ENCODE measurements around the gene RBFOX2.

RBFOX2 gene

DNA sequence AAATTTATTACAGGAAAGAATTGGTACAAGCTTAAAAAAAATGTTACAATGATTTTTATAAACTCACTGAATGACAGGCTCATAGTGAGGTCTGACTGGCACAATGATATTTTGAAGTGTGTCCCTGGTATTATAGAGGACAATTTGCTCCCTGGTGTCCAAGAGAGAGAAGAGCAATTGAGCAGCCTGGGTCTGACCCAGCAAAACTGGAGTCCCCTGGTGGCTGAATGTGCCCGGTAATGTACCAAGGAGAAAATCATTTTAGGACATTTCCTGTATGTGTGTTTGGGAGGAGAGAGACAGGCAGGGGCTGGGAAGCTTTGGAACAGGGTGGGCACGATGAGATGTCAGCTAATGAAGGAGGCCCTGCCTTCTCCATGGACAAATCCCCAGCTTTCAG is 185.7 kb downstream of the RBFOX2 start:
- Mint-ChIP-seq H3K27ac (ENCODE audit: low read depth) (no peak overlapping the region), H3K9me3 (no peaks in the 10 kb centered on the region), H3K27me3 (peaks cover 50% of the 10 kb centered on the region), H3K36me3 (ENCODE audit: insufficient read depth) (peaks cover 1% of the 10 kb centered on the region), H3K4me3 (no peak overlapping the region), H3K4me1 (peaks cover 9% of the 10 kb centered on the region)
- DNase-seq (ENCODE audit: low spot score in 2 of 2) (no peak), ATAC-seq (replicated peaks; ENCODE audit: extremely low read depth, poor library complexity, severe bottlenecking) (no peak)

DNA sequence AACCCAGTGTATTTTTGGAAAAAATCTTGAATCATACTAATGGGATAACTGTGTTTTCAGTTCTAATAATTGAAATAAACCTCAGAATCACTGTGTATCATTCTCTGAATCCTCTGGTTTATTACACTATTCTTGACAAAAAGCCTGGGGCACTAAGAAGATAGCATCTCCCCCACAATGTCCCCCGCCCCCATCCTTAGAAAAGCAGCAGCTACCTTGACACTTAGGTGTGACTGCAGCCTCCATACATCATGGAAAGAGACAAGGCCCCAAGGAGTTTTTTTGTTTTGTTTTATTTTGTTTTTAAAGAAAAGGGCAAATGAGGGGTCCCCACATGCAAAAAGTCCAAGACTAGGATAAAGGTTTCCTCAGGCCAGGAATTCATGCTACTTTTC is 186.1 kb downstream of the RBFOX2 start:
- no peak for DNase-seq (ENCODE audit: low spot score in 2 of 2)
- H3K9me3 Mint-ChIP-seq, result no peaks in the 10 kb centered on the region
- peaks cover 1% of the 10 kb centered on the region for H3K36me3 Mint-ChIP-seq (ENCODE audit: insufficient read depth)
- H3K4me1 Mint-ChIP-seq, result peaks cover 9% of the 10 kb centered on the region
- H3K27me3 Mint-ChIP-seq, result peaks cover 54% of the 10 kb centered on the region
- no peak overlapping the region for H3K4me3 Mint-ChIP-seq
- ATAC-seq (replicated peaks; ENCODE audit: extremely low read depth, poor library complexity, severe bottlenecking), result no peak
- H3K27ac Mint-ChIP-seq (ENCODE audit: low read depth), result no peak overlapping the region

DNA sequence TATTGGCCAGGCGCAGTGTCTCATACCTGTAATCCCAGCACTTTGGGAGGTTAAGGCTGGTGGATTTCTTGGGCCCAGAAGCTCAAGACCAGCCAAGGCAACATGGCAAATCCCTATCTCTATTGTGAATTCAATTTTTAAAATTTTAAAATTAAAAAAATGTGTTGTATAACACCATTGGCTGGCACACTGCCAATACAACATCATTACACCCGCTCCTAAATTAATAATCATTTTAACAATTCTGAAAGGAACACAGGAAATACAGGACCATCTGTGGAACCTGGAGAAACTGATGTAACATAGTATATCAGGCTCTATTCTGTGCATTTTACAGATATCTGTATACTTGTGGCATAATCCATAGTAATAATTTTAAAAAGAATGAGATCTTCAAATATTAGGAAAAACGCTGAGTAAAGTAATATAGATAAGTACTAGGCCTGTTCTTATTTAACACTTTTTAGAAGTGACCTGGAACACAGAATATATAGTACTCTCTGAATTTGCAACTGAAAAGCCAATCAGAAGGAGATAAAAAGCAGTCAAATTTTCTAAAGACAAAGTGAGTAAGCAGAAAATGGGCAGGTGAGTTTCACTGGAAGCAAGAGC is 186.6 kb downstream of the RBFOX2 start:
- Mint-ChIP-seq H3K4me1 (peaks cover 9% of the 10 kb centered on the region), H3K27me3 (peaks cover 57% of the 10 kb centered on the region), H3K4me3 (no peak overlapping the region), H3K9me3 (no peaks in the 10 kb centered on the region), H3K27ac (ENCODE audit: low read depth) (no peak overlapping the region), H3K36me3 (ENCODE audit: insufficient read depth) (peaks cover 1% of the 10 kb centered on the region)
- no peak for ATAC-seq (replicated peaks; ENCODE audit: extremely low read depth, poor library complexity, severe bottlenecking)
- DNase-seq (ENCODE audit: low spot score in 2 of 2), result no peak

DNA sequence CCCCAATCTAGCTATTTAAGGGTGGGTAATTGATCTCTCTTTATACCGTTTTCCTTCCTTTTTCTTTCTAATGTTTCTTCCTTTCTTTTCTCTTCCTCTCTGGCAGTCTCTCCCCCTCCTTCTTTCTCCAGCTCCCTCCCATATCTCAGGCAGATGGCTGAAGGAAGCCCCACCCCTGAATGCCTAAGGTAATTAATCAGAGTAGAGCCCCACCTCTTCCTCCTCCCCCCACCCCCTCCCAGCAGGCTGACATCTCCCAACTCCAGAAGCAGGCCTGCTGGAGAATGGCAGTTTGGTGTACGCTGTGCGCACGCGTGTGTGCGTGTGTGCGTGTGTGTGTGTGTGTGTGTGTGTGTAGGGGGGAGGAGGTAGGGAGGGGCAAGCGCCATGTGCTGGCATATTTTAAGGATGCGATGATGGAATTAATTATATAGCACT is 188.3 kb downstream of the RBFOX2 start:
- H3K36me3 Mint-ChIP-seq (ENCODE audit: insufficient read depth), result no peaks in the 10 kb centered on the region
- DNase-seq (ENCODE audit: low spot score in 2 of 2) (no peak), ATAC-seq (replicated peaks; ENCODE audit: extremely low read depth, poor library complexity, severe bottlenecking) (no peak)
- no peaks in the 10 kb centered on the region for H3K9me3 Mint-ChIP-seq
- H3K27ac Mint-ChIP-seq (ENCODE audit: low read depth), result no peak overlapping the region
- peaks cover 14% of the 10 kb centered on the region for H3K4me1 Mint-ChIP-seq
- H3K27me3 Mint-ChIP-seq, result peaks cover 56% of the 10 kb centered on the region
- no peak overlapping the region for H3K4me3 Mint-ChIP-seq

DNA sequence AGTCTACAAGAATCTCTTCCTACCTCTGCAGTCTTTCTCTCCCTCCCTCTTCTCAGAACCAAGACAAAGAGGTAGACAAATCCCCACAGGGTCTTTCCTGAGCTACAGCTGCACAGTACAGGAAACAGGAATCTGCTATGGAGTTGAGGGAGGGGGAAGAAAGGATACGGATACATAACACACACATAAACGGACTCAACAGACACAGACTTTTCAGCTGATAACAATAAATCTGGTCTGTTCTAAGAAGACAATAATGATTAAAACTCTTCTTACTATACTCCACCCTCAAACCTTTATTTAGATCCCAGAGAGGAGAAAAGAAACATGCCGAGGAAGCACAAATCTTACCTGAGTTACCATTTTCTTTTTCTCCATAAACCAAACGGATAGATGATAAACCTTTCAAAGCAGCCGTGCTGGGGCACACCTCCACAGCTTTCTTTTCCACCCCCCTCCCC is 188.8 kb downstream of the RBFOX2 start:
- Mint-ChIP-seq H3K27ac (ENCODE audit: low read depth) (no peak overlapping the region), H3K27me3 (peaks cover 56% of the 10 kb centered on the region), H3K9me3 (no peaks in the 10 kb centered on the region), H3K4me1 (peaks cover 18% of the 10 kb centered on the region), H3K4me3 (no peak overlapping the region), H3K36me3 (ENCODE audit: insufficient read depth) (no peaks in the 10 kb centered on the region)
- no peak for DNase-seq (ENCODE audit: low spot score in 2 of 2)
- ATAC-seq (replicated peaks; ENCODE audit: extremely low read depth, poor library complexity, severe bottlenecking), result no peak

DNA sequence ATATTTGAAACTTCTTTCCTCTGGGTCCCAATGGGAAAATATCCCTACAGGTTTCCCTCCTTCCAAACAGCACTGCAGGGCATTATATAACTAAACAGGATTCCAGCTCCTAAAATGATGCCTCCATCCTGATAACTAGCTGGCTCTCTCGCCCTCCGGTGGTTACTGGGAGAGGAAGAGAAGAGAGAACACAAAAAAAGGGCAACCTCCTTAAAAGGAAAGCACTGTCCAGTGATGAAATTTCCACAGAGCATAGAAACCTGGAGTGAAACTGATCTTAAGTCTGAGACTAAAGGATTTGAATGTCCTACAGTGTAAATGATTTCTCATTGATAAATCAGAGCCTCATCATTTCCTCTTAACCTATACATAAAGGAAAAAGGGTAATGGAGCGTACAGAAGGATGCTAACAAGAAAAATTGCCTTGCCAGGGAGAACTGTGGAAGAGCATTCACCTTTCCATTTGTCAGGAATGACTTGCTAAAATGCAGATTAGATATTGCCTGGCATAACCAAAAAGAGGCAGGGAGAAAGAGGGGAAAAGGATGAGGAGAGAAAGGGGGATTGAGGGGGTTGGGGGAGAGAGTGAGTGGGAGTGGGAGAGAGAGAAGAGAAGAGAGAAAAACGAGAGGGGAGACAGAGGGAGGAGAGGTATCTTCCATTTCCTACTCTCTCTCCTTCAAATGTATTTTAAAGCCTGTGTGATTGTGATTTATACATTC is 189.6 kb downstream of the RBFOX2 start:
- peaks cover 53% of the 10 kb centered on the region for H3K27me3 Mint-ChIP-seq
- DNase-seq (ENCODE audit: low spot score in 2 of 2) (no peak), ATAC-seq (replicated peaks; ENCODE audit: extremely low read depth, poor library complexity, severe bottlenecking) (no peak)
- no peaks in the 10 kb centered on the region for H3K9me3 Mint-ChIP-seq
- H3K4me3 Mint-ChIP-seq, result no peak overlapping the region
- H3K4me1 Mint-ChIP-seq, result peaks cover 18% of the 10 kb centered on the region
- no peak overlapping the region for H3K27ac Mint-ChIP-seq (ENCODE audit: low read depth)
- no peaks in the 10 kb centered on the region for H3K36me3 Mint-ChIP-seq (ENCODE audit: insufficient read depth)

DNA sequence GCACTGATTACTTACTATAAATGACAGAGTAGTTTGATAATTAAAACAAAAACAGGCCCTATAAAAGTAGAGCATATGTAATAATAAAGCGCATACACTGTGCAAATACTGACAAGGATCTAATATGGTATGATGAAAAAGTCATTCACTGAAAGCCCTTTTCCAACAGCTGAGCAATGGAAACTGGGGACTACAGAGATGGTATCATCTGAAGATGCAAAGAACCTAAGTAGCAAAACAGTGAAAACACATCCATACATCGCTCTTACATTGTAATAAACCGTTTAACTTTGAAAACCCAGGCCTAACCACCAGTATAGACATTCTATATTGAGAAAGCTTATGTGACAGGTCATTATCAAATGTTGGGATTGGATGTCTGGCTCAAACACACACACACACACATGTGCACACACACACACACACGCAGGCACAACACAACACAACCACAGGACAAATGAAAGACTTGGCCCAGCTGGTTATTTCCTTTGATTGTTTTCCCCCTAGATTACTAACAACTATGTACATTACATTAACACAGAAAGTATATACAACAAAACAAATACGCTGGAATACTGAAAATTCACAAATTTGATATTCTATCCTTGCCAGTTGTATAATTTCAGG is 191.4 kb downstream of the RBFOX2 start:
- Mint-ChIP-seq H3K36me3 (ENCODE audit: insufficient read depth) (no peaks in the 10 kb centered on the region), H3K9me3 (no peaks in the 10 kb centered on the region), H3K27ac (ENCODE audit: low read depth) (no peak overlapping the region), H3K4me1 (peaks cover 18% of the 10 kb centered on the region), H3K4me3 (no peak overlapping the region), H3K27me3 (peaks cover 38% of the 10 kb centered on the region)
- no peak for DNase-seq (ENCODE audit: low spot score in 2 of 2)
- ATAC-seq (replicated peaks; ENCODE audit: extremely low read depth, poor library complexity, severe bottlenecking), result no peak

DNA sequence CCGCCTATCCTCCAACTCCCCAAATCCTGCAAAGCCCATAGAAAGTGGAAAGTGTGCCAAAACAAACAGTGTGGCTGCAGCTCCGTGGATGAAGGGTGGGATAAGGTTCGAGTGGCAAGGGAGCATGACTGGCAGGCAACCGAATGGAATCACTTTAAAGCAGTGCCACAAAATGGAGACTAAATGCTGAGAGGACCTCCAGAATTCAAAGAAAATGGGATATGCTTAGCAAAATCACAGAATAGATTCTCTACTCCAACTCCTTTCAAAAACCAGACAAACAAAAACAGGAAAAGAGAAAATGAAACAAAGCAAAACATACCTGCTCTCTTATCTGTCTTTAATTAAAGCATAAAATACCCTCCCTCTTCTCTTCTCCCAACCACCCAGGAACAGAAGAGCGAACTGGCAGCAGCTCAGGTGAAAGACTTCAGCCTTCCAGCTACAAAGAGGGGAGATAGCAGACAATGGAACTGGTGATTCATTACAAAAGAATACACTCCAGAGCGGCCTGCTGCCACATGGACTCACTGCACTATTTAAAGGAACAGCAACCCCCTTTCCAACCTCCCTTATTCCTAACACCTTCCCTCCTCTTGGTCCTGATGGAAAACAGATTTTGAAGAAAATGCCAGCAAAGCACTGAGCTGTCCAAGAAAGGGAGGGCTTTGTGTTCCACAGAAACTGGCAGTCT is 192.5 kb downstream of the RBFOX2 start:
- Mint-ChIP-seq H3K4me3 (no peak overlapping the region), H3K9me3 (no peaks in the 10 kb centered on the region)
- no peak for DNase-seq (ENCODE audit: low spot score in 2 of 2)

DNA sequence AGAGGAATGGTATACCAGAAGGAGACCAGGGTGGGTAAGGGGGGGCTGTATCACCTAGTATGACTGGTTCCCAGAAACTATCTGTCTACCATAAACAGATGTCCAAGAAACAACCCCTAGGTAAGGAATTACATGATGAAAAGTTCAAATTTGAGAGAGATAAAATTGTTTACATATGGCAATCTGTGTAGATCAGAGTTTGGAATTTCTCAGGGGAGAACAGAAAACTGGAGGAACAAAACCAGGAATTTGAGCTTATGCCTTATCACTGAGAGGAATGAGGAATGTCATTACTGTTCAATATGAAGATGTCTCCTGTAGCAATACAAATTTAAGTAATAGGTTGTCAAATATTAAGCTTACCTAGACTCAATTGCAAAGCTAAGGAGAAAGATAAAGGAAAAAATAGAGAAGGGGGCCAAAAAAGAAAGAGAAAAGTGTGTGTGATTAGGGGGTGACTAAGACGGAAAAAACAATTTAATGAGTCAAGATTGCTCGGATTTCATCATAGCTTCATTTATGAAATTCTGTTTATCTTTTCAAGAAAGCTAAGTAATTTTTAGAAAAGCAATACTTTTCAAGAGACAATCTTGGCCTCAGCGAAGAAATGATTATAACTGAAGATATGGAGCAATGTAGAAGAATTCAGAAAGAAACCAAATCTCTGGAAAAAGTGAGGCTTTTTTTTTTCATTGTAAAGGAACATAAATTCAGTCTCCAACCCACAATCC is 193.2 kb downstream of the RBFOX2 start:
- ATAC-seq (replicated peaks; ENCODE audit: extremely low read depth, poor library complexity, severe bottlenecking) (no peak), DNase-seq (ENCODE audit: low spot score in 2 of 2) (no peak)
- H3K36me3 Mint-ChIP-seq (ENCODE audit: insufficient read depth), result no peaks in the 10 kb centered on the region
- H3K4me1 Mint-ChIP-seq, result peaks cover 18% of the 10 kb centered on the region
- H3K27ac Mint-ChIP-seq (ENCODE audit: low read depth), result no peak overlapping the region
- H3K4me3 Mint-ChIP-seq, result no peak overlapping the region
- H3K27me3 Mint-ChIP-seq, result peaks cover 35% of the 10 kb centered on the region
- H3K9me3 Mint-ChIP-seq, result no peaks in the 10 kb centered on the region

More for the DNA sequence above, 192.5 kb downstream of the RBFOX2 start:
- Mint-ChIP-seq H3K36me3 (ENCODE audit: insufficient read depth) (no peaks in the 10 kb centered on the region), H3K27me3 (peaks cover 38% of the 10 kb centered on the region), H3K27ac (ENCODE audit: low read depth) (no peak overlapping the region), H3K4me1 (peaks cover 18% of the 10 kb centered on the region)
- no peak for ATAC-seq (replicated peaks; ENCODE audit: extremely low read depth, poor library complexity, severe bottlenecking)

DNA sequence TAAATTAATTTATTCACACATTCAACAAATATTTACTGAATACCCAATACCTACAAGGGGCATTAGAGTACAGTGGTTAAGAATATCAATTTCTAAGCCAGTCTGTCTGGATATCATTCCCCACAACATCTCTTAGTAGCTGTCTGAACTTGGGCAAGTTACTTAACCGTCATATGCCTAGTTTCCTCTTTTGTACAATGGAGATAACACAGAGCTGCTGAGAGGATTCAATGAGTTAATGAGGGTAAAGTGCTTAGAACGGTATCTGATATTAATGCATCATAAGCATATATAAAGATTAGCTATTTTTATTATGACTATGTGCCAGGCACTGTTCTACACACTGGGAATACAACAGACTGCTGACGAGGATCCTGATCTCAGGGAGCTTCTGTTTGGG is 194.6 kb downstream of the RBFOX2 start:
- no peak overlapping the region for H3K27ac Mint-ChIP-seq (ENCODE audit: low read depth)
- DNase-seq (ENCODE audit: low spot score in 2 of 2) (no peak), ATAC-seq (replicated peaks; ENCODE audit: extremely low read depth, poor library complexity, severe bottlenecking) (no peak)
- no peak overlapping the region for H3K4me3 Mint-ChIP-seq
- H3K27me3 Mint-ChIP-seq, result peaks cover 32% of the 10 kb centered on the region
- H3K4me1 Mint-ChIP-seq, result peaks cover 10% of the 10 kb centered on the region
- H3K9me3 Mint-ChIP-seq, result no peaks in the 10 kb centered on the region
- no peaks in the 10 kb centered on the region for H3K36me3 Mint-ChIP-seq (ENCODE audit: insufficient read depth)

DNA sequence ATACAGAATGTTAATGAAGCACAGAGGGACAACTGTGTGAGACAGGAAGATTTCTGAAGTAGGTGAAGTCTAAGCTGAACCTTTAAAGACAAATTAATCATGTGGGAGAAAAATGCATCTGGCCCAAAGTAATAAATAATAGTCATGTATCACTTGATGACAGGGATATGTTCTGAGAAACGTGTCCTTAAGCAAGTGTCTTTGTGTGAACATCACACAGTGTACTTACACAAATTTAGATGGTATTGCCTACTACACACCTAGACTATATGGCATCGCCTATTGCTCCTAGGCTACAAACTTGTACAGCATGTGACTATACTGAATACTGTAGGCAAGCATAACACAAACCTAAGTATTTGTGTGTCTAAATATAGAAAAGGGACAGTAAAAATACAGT is 198.3 kb downstream of the RBFOX2 start:
- ATAC-seq (replicated peaks; ENCODE audit: extremely low read depth, poor library complexity, severe bottlenecking), result no peak
- no peak for DNase-seq (ENCODE audit: low spot score in 2 of 2)
- no peak overlapping the region for H3K27ac Mint-ChIP-seq (ENCODE audit: low read depth)
- no peak overlapping the region for H3K4me3 Mint-ChIP-seq
- no peaks in the 10 kb centered on the region for H3K9me3 Mint-ChIP-seq
- peaks cover 4% of the 10 kb centered on the region for H3K4me1 Mint-ChIP-seq
- H3K36me3 Mint-ChIP-seq (ENCODE audit: insufficient read depth), result no peaks in the 10 kb centered on the region
- H3K27me3 Mint-ChIP-seq, result peaks cover 19% of the 10 kb centered on the region

DNA sequence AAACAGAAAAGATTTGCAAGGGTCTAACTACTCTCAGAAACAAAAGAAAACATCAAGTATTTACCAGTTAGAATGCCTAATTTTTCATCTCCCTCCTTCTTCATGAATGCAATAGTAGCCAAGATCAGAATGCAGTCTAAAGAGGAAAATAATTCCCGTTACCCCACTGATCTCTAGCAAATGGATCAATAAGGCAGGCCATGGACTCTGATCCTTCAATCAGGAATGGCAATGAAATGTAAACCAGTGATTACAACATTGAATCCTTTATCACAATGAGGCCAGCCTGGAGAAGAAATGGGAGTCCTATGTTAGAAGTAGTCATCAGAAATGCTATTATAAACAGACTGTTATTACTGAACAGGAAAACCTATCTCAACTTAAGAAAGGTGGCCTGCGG is 204.4 kb downstream of the RBFOX2 start:
- Mint-ChIP-seq H3K27me3 (peaks cover 23% of the 10 kb centered on the region), H3K9me3 (no peaks in the 10 kb centered on the region), H3K4me3 (no peak overlapping the region), H3K27ac (ENCODE audit: low read depth) (no peak overlapping the region), H3K36me3 (ENCODE audit: insufficient read depth) (no peaks in the 10 kb centered on the region), H3K4me1 (no peaks in the 10 kb centered on the region)
- no peak for ATAC-seq (replicated peaks; ENCODE audit: extremely low read depth, poor library complexity, severe bottlenecking)
- no peak for DNase-seq (ENCODE audit: low spot score in 2 of 2)

All from central memory CD8-positive, alpha-beta T cell (primary cell).